K562 (cell line): Measurements from ENCODE around the gene BZW2. TPM values are rescaled to one million over a fixed set of nuclear protein-coding genes. Genes with fewer than 3 reads are reported as not detected.

ENCODE experiments used
- CAMTA2 ChIP-seq: fragments of 250-450 bp; sonication (Bioruptor Pico); conservative IDR thresholded peaks from 2 replicates; pipeline ENCODE4 v1.5.1; 2022
- CEBPB ChIP-seq: fragments of 450-650 bp; IDR thresholded peaks from 2 replicates; pipeline ENCODE4 v1.6.1; 2016; ENCODE audit warnings: missing genetic modification characterization, missing compliant biosample characterization
- CTCF ChIP-seq, 3 experiments: IDR thresholded peaks in 2 of 3; conservative IDR thresholded peaks in 1 of 3; 2 replicates each; pipeline ENCODE4 v1.5.1; 2011 to 2012; ENCODE audit warnings: low read length in 3 of 3, mild to moderate bottlenecking in 3 of 3, control low read depth in 2 of 3, improper control_type of control experiment in 1 of 3, inconsistent platforms in 1 of 3, low read depth in 1 of 3, mixed read lengths in 1 of 3, moderate library complexity in 1 of 3; ENCODE audit not compliant: insufficient read depth in 2 of 3
- ELK3 ChIP-seq: fragments of 450-650 bp; formaldehyde crosslinking; IDR thresholded peaks from 2 replicates; pipeline ENCODE4 v1.4.0; 2020; ENCODE audit warnings: mild to moderate bottlenecking
- FOXM1 ChIP-seq, 2 experiments: fragments of 450-650 bp in 1 of 2; sonication (generic) in 1 of 2; formaldehyde crosslinking in 1 of 2; IDR thresholded peaks; 2 replicates each; pipeline versions ENCODE4 v1.6.1 to v1.9.0; 2017 to 2022; ENCODE audit warnings: low read depth in 2 of 2, mild to moderate bottlenecking in 2 of 2, missing genetic modification reagents in 1 of 2, moderate library complexity in 1 of 2
- JUND ChIP-seq, 2 experiments: IDR thresholded peaks; 2 replicates in 1 of 2; 3 replicates in 1 of 2; pipeline ENCODE4 v1.6.1; 2011; ENCODE audit warnings: borderline replicate concordance in 2 of 2, low read depth in 2 of 2, low read length in 2 of 2, improper control_type of control experiment in 1 of 2, missing biosample characterization in 1 of 2, missing genetic modification characterization in 1 of 2, missing genetic modification reagents in 1 of 2
- PPARD ChIP-seq: fragments of 250-450 bp; sonication (Bioruptor Pico); IDR thresholded peaks from 2 replicates; pipeline ENCODE4 v1.8.0; 2022; ENCODE audit warnings: inconsistent platforms, mild to moderate bottlenecking, moderate library complexity
- RREB1 ChIP-seq: fragments of 250-450 bp; sonication (Bioruptor Pico); IDR thresholded peaks from 2 replicates; pipeline ENCODE4 v1.4.0; 2020
- TAF7 ChIP-seq: fragments of 450-650 bp; IDR thresholded peaks from 2 replicates; pipeline ENCODE4 v1.6.1; 2016; ENCODE audit warnings: missing genetic modification characterization, missing compliant biosample characterization
- ZNF12 ChIP-seq: sonication (generic); formaldehyde crosslinking; IDR thresholded peaks from 2 replicates; pipeline ENCODE4 v1.4.0; 2020; ENCODE audit warnings: mild to moderate bottlenecking, missing genetic modification reagents
- ZNF639 ChIP-seq, 2 experiments: fragments of 200-800 bp in 1 of 2; sonication (Bioruptor generic) in 1 of 2; sonication (generic) in 1 of 2; formaldehyde crosslinking in 1 of 2; IDR thresholded peaks in 1 of 2; conservative IDR thresholded peaks in 1 of 2; 2 replicates each; pipeline versions ENCODE4 v1.5.0 to v1.6.1; 2016 to 2020; ENCODE audit warnings: missing compliant biosample characterization in 1 of 2, missing genetic modification characterization in 1 of 2, missing genetic modification reagents in 1 of 2
- ZNF77 ChIP-seq: fragments of 250-450 bp; sonication (Bioruptor Pico); IDR thresholded peaks from 2 replicates; pipeline ENCODE4 v1.5.0; 2020
- polyA plus RNA-seq, 8 experiments: library from polyadenylated mRNA; depleted of rRNA in 4 of 8; stranded (reverse) in 5 of 8; unstranded in 3 of 8; fragments of >200 nt; fragmentation: Nextera tagmentation in 2 of 8; fragmentation: Illumina TruSeq in 1 of 8; extraction: Ambion mirVana in 2 of 8; extraction: Trizol in 1 of 8; gene quantifications; 2 replicates each; pipeline versions ENCODE4 v1.2.1 to v1.2.3, GENCODE V29; 2011 to 2014; ENCODE audit warnings: inconsistent platforms in 1 of 8, missing spikeins in 1 of 8
- total RNA-seq, 7 experiments: library from RNA; depleted of rRNA in 6 of 7; stranded (reverse); fragments of >200 nt in 6 of 7; fragmentation: Illumina TruSeq in 2 of 7; extraction: Trizol in 2 of 7; gene quantifications; 2 replicates each; pipeline versions ENCODE4 v1.2.1 to v1.2.3, GENCODE V29; 2011 to 2021; ENCODE audit warnings: low replicate concordance in 1 of 7

BZW2 gene
- total and polyA plus RNA-seq, 9 of the 15 experiments (the other 6 are each of a cell fraction or from before 2014, with no cell fraction given), result 140 to 316 (median 173) TPM

- TF ChIP-seq ZNF639 (CRISPR knock-in tag; conservative IDR thresholded peaks at IDR 0.05 in 1 of 2, IDR thresholded peaks at IDR 0.05 in 1 of 2), result no peak
- TF ChIP-seq PPARD (CRISPR knock-in tag), result no peak
- no peak for TF ChIP-seq RREB1
- TF ChIP-seq CEBPB (tag), result 0 out of 2 replicates have a peak, but pooled peaks have one; percentile 16
- peak; percentile 98 for TF ChIP-seq TAF7 (tag)
- peak; percentile 97 for TF ChIP-seq JUND (IDR thresholded peaks at IDR 0.05; ENCODE audit: borderline replicate concordance, low read depth, low read length)
- TF ChIP-seq JUND (tag; IDR thresholded peaks at IDR 0.05; ENCODE audit: borderline replicate concordance, low read depth, low read length), result no peak; the same call in 2 of the 3 replicates
- TF ChIP-seq FOXM1 (IDR thresholded peaks at IDR 0.05; ENCODE audit: low read depth), result peak; percentile 90
- TF ChIP-seq FOXM1 (CRISPR knock-in tag; IDR thresholded peaks at IDR 0.05; ENCODE audit: low read depth), result no peak; the same call in 1 of the 2 replicates
- TF ChIP-seq ELK3 (CRISPR knock-in tag), result no peak
- TF ChIP-seq CAMTA2 (CRISPR knock-in tag), result no peak
- peak; percentile 42; the same call in 1 of the 2 replicates for TF ChIP-seq ZNF12 (CRISPR knock-in tag)
- no peak for TF ChIP-seq CTCF (IDR thresholded peaks at IDR 0.05 in 2 of 3, conservative IDR thresholded peaks at IDR 0.05 in 1 of 3; ENCODE audit: insufficient read depth in 2 of 3, low read depth in 1 of 3, low read length in 3 of 3)
- TF ChIP-seq ZNF77, result no peak
These were observed at the start of gene BZW2, which contains the start of gene ANKMY2 (continued) for GRCh38 chr7:16645593-16646471.
